ENCODE results near the gene SEZ6L2.

DNA sequence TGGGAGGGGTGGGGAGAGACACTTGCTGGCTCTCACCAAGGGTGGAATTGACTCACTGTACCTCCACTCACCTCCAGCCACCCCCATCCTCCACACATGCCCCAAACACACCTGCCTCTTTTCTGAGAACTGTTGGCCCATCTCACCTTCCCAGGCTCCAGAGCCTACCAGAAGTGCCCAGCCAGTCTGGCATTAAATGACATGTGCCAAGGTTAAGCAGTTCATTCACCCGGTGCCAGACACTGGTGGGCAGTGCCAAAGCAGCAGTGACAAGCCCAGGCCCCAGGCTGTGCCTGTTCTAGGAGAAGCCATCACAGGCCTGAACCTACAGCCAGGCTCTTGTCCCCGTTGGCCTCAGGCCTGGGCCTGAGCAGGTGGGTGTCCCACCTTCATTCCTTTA lies 67.9 kb downstream of the SEZ6L2 start:
- TF ChIP-seq CTCF (IDR thresholded peaks at IDR 0.05 in 4 of 5, conservative IDR thresholded peaks at IDR 0.05 in 1 of 5) (no peak), POLR2A (IDR thresholded peaks at IDR 0.05) (no peak)

All from gastrocnemius medialis (tissue), 4 donors.